Measurements from ENCODE around the gene TRIP12.
A peak's percentile ranks its signal among the peaks of the same experiment; 100 is the strongest.

The TRIP12 gene

GRCh38 chr2:229884775-229885699 is 36.8 kb downstream of the TRIP12 start:
- no peak for DNase-seq
- in situ Hi-C loops (cut with MboI; ENCODE audit: low pct_unique_long_range_greater_than_20kb, low sequenced_read_pairs), result no loop called here

- in situ Hi-C loops (cut with MboI; ENCODE audit: low pct_unique_long_range_greater_than_20kb, low sequenced_read_pairs), result no loop called here
Observed at GRCh38 chr2:229882583-229882982, 39.2 kb downstream of the TRIP12 start.

GRCh38 chr2:229880892-229881586 is 40.8 kb downstream of the TRIP12 start:
- in situ Hi-C loops (cut with MboI; ENCODE audit: low pct_unique_long_range_greater_than_20kb, low sequenced_read_pairs), result no loop called here
- no peak for DNase-seq

More at GRCh38 chr2:229882583-229882982, 39.2 kb downstream of the TRIP12 start:
- no peak for DNase-seq

- DNase-seq, result no peak
- in situ Hi-C loops (cut with MboI; ENCODE audit: low pct_unique_long_range_greater_than_20kb, low sequenced_read_pairs), result no loop called here
Observed at GRCh38 chr2:229879191-229879950, 42.4 kb downstream of the TRIP12 start.

- DNase-seq, result no peak
- in situ Hi-C loops (cut with MboI; ENCODE audit: low pct_unique_long_range_greater_than_20kb, low sequenced_read_pairs), result no loop called here
Observed at GRCh38 chr2:229875549-229875948, 46.3 kb downstream of the TRIP12 start.

GRCh38 chr2:229874647-229875046 is 47.2 kb downstream of the TRIP12 start:
- DNase-seq, result no peak
- in situ Hi-C loops (cut with MboI; ENCODE audit: low pct_unique_long_range_greater_than_20kb, low sequenced_read_pairs), result no loop called here

- DNase-seq, result no peak
- in situ Hi-C loops (cut with MboI; ENCODE audit: low pct_unique_long_range_greater_than_20kb, low sequenced_read_pairs), result no loop called here
Observed at GRCh38 chr2:229873123-229873581, 48.7 kb downstream of the TRIP12 start.

GRCh38 chr2:229870903-229871656 is 50.7 kb downstream of the TRIP12 start:
- DNase-seq, result no peak
- in situ Hi-C loops (cut with MboI; ENCODE audit: low pct_unique_long_range_greater_than_20kb, low sequenced_read_pairs), result no loop called here

GRCh38 chr2:229869226-229869625 is 52.6 kb downstream of the TRIP12 start:
- in situ Hi-C loops (cut with MboI; ENCODE audit: low pct_unique_long_range_greater_than_20kb, low sequenced_read_pairs), result no loop called here
- DNase-seq, result no peak

GRCh38 chr2:229868794-229869193 is 53.0 kb downstream of the TRIP12 start:
- in situ Hi-C loops (cut with MboI; ENCODE audit: low pct_unique_long_range_greater_than_20kb, low sequenced_read_pairs), result no loop called here
- no peak for DNase-seq

GRCh38 chr2:229865033-229865432 is 56.8 kb downstream of the TRIP12 start:
- in situ Hi-C loops (cut with MboI; ENCODE audit: low pct_unique_long_range_greater_than_20kb, low sequenced_read_pairs), result no loop called here
- no peak for DNase-seq

- no peak for DNase-seq
- in situ Hi-C loops (cut with MboI; ENCODE audit: low pct_unique_long_range_greater_than_20kb, low sequenced_read_pairs), result no loop called here
Observed at GRCh38 chr2:229861431-229861830, 60.4 kb downstream of the TRIP12 start.

GRCh38 chr2:229860334-229860733 is 61.5 kb downstream of the TRIP12 start:
- in situ Hi-C loops (cut with MboI; ENCODE audit: low pct_unique_long_range_greater_than_20kb, low sequenced_read_pairs), result no loop called here
- no peak for DNase-seq

GRCh38 chr2:229858351-229858750 is 63.5 kb downstream of the TRIP12 start:
- DNase-seq, result no peak
- in situ Hi-C loops (cut with MboI; ENCODE audit: low pct_unique_long_range_greater_than_20kb, low sequenced_read_pairs), result no loop called here

- DNase-seq, result no peak
- in situ Hi-C loops (cut with MboI; ENCODE audit: low pct_unique_long_range_greater_than_20kb, low sequenced_read_pairs), result no loop called here
Observed at GRCh38 chr2:229857634-229858033, 64.2 kb downstream of the TRIP12 start.

- in situ Hi-C loops (cut with MboI; ENCODE audit: low pct_unique_long_range_greater_than_20kb, low sequenced_read_pairs), result no loop called here
- DNase-seq, result peak; percentile 72
Observed at GRCh38 chr2:229856413-229856812, 65.4 kb downstream of the TRIP12 start.

- DNase-seq, result no peak
- in situ Hi-C loops (cut with MboI; ENCODE audit: low pct_unique_long_range_greater_than_20kb, low sequenced_read_pairs), result no loop called here
Observed at GRCh38 chr2:229855116-229855515, 66.7 kb downstream of the TRIP12 start.

- peak; percentile 62 for DNase-seq
Observed at GRCh38 chr2:229852565-229852964, 69.2 kb downstream of the TRIP12 start.

GRCh38 chr2:229851870-229852269 is 69.9 kb downstream of the TRIP12 start:
- in situ Hi-C loops (cut with MboI; ENCODE audit: low pct_unique_long_range_greater_than_20kb, low sequenced_read_pairs), result no loop called here

More at GRCh38 chr2:229852565-229852964, 69.2 kb downstream of the TRIP12 start:
- in situ Hi-C loops (cut with MboI; ENCODE audit: low pct_unique_long_range_greater_than_20kb, low sequenced_read_pairs), result no loop called here

More at GRCh38 chr2:229851870-229852269, 69.9 kb downstream of the TRIP12 start:
- DNase-seq, result no peak

All from KBM-7 (cell line).